Left cardiac atrium (tissue), 4 donors: Measurements from ENCODE around the gene SLC24A2. TPM values are rescaled to one million over a fixed set of nuclear protein-coding genes. Genes with fewer than 3 reads are reported as not detected.
"Not testable (repeated sequence)": the region's sequence is repeated elsewhere in the genome, so short reads cannot be mapped to it uniquely, and the experiment has no call there.

Experiments used
- ATAC-seq, 2 donors: fragments of 200-7000 bp; cut with Tn5 transposase; one replicate each; pipeline ENCODE4 v1.9.1; 2020; ENCODE audit warnings: mild to moderate bottlenecking in 2 of 2, moderate library complexity in 2 of 2
- DNase-seq: peaks from one replicate; pipeline ENCODE4 v3.0.0-alpha.2; 2020
- intact Hi-C, 2 donors: fragments of 100-400 bp; cut with DNase I; formaldehyde crosslinking; loops; one replicate each; pipeline versions ENCODE4 v1.14.1 to v1.15.1; 2022 to 2023
- long read RNA-seq: library from polyadenylated mRNA; unstranded; transcript quantifications from one replicate; pipeline ENCODE4 v2.0.0, GENCODE V29; 2021
- total RNA-seq, 2 donors: library from RNA; stranded (reverse); fragmentation: NEBNext Ultra II Directional; extraction: Animal tissue kit (Norgen Biotek cat#: 25700); gene quantifications; one replicate each; pipeline ENCODE4 v1.2.1, GENCODE V29; 2021
- donor health status: DM: no; HTN: yes; CAD: no.
- donor health status: DM: no; HTN: yes; CAD: no; lungs with severe emphysema.
- donor health status: DM: yes; HTN: yes; CAD: no.
- donor health status: Dilated cardiomyopathy.

Gene SLC24A2
- total RNA-seq, result not detected
- long read RNA-seq, result 0 reads

- DNase-seq, result no peak
- peak in 1 of 2 donors; percentile 65 for ATAC-seq
- intact Hi-C loops, result no loop called here
These were observed at the start of gene SLC24A2 for GRCh38 chr9:19788614-19789271. Gene SLC24A2 (minus strand): TSS chr9:19789037.

DNA sequence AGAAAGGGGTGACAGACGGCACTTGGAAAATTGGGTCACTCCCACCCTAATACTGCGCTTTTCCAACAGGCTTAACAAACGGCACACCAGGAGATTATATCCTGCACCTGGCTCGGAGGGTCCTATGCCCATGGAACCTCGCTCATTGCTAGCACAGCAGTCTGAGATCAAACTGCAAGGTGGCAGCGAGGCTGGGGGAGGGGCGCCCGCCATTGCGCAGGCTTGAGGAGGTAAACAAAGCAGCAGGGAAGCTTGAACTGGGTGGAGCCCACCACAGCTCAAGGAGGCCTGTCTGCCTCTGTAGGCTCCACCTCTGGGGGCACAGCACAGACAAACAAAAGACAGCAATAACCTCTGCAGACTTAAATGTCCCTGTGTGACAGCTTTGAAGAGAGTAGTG is 44.5 kb upstream of the SLC24A2 start:
- ATAC-seq, intact Hi-C loops, DNase-seq: not testable (repeated sequence)

DNA sequence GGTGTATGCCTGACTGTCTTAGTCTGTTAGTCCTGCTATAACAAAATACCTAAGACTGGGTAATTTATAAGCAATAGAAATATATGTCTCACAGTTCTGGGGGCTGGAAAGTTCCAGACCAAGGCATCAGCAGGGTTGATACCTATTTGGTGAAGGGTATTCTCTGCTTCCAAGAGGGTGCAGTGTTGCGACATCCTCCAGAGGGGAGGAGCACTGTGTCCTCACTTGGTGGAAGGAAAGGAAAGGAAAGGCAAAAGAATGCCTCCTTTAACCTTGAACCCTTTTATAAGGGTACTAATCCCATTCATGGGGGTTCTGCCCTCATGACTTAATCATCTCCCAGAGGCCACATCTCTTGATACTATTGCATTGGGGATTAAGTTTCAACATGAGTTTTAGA is 42.0 kb upstream of the SLC24A2 start:
- intact Hi-C loops, result no loop called here
- no peak for DNase-seq
- no peak for ATAC-seq

DNA sequence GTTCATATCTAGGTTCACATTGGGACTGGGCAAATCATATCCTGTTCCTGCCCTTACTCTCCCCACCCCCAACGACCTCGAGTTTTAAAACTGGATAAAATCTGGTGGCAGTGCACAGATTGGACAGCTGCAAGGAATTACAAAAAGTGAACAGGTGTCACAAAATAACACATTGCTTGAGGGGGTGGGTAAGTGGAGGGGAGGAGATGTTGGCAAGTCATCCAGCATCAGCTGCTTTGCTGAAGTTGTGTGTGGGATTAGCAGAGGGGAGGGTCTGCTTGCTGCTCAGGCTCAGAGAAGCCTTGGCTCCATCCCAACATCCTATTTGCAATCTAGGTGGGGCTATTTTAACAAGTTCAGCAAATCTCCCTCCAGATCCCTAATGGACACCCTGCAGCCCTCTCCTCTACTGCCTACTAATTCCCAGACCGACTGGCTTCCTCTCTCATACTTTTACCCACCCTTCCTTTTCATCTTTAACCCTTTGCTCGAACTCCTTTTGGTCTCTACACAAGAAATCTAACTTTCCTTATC is 39.8 kb upstream of the SLC24A2 start:
- DNase-seq (no peak), ATAC-seq (no peak)
- intact Hi-C loops, result no loop called here

DNA sequence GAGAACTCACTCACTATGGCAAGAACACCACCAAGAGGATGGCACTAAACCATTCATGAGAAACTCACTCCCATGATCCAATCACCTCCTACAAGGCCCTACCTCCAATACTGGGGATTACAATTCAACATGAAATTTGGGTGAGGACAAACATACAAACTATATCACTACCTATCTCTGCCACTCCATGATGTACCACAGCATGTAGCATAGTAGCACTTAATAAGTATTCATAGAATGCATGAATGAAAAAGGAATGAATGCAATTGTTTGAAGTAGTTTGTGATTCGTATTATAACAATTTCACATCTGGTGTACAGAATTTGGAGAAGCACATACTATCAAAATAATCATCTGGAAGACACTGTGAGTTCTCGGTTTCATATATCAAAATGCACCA is 27.9 kb upstream of the SLC24A2 start:
- ATAC-seq (no peak), DNase-seq (no peak)
- intact Hi-C loops, result no loop called here

DNA sequence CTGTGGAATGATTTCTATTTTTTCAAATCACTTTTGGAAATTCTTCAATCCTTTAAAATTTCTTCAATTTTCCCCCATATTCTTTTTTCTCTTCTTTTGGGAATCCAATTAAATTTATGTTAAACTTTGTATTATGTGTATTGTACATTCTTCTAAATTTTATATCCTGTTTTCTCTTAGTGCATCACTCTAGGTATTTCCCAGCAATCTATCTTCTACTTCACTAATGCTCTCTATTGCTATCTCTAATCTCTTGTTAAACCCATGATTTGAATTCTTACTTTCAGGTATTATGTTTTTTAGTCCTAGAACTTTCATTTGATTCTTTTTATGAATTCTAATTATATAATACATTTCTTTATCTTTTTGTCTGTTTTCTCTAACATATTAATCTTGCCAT is 23.4 kb upstream of the SLC24A2 start:
- DNase-seq, result no peak
- ATAC-seq, result no peak
- intact Hi-C loops, result no loop called here

DNA sequence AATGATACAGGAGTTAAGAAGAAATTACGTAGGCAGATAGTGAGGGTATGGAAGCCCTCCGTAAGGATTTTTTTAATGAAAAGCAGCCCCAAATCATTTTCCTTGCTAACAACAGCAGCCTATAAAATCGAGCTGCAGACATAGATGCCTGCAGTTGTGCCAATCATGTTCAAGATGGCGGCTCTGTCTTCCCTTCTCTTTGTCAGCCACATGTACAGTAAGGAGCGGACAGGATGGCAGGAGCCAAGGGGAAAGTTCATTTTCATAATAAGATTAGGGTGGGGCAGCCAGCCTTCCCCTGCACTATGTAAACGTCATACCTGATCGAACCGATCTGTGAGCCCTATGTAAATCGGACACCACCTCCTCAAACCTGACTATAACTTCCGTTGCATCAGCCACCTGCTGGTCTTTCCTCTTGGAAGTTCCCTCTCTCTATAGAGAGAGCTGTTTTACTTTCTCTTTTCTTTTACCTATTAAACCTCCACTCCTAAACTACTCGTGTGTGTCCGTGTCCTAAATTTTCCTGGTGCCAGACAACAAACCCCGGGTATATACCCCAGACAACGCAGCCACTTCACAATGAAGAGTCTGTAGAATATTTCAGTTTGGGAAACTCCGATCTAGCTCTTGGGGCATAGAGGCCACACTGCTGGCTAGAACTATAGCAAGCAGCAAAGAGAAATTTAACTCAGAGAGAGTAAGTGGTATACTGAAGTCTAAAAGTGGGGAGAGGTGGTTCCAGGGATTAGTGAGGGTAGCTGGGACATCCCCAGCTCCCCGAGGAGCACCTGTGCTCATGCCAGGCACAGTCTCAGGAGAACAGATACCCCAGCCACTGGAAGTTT is 20.8 kb upstream of the SLC24A2 start:
- intact Hi-C loops, result no loop called here
- DNase-seq (no peak), ATAC-seq (no peak)

DNA sequence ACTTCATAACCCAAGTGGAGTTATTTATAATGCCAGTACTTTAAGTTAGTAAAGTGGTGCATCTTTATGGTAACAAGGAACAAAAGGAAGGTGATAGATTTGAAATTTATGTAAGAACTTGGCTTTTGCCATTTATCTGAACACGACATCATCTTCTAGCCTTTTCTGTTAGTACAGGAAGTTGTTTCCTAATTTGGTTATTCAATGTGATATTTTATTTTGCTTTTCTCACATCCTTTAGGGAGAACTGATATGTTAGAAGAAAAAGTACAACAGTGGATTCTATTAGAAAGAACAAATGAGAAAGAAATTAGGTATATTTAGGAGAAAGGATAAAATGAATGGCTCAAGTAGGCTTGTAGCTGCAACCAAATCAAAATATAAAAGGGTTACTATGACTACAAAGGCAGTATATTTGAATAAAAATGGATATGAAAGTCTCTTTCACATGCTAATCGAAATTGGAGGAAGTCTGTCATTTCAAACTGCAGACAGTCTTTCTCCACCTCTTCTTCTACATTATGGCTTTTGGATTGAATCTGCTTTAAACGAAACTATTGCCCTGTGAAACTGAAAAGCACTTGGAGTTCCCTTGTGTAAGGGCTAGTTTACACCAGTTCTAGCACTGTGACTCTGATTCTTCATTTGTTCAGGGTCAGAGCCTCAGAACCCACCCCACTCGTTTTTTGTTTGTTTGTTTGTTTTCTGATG is 18.5 kb upstream of the SLC24A2 start:
- ATAC-seq (no peak), DNase-seq (no peak)
- intact Hi-C loops, result no loop called here

DNA sequence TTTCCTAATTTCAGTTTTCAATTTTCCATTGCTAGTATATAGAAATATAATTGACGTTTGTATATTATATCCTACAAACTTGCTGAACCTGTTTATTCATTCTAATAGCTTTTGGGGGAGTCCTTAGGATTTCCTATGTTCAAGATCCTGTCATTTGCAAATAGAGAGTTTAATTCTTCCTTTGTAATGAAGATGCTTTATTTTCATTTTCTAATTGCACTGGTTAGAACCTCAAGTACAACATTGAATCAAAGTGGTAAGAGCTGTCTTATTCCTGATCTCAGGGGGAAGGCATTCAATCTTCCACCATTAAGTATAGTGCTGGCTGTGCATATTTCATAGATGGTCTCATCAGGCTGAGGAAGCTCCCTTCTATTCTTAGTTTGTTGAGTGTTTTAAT is 15.6 kb upstream of the SLC24A2 start:
- intact Hi-C loops, result no loop called here
- no peak for DNase-seq
- ATAC-seq, result no peak

DNA sequence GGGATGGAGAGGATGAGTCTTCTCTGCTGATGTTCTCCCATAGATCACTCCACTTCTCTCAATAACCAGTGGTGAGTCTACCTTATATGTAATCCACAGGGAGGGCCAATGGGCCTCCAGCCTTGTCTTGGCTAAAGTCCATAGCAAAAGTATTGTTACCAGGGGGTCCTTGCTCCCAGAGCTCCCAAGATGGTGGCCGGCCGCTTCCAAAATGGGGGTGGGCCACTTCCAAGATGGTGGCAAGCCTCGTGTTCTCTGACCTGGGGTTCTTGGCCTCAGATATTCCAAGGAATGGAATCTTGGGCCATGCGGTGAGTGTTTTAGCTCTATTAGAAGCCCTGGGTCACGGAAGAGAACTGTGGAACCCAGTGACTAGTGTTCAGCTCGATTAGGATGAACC is 12.0 kb upstream of the SLC24A2 start:
- intact Hi-C loops, result no loop called here
- no peak for DNase-seq
- no peak for ATAC-seq

GRCh38 chr9:19799784-19800183 is 10.9 kb upstream of the SLC24A2 start:
- intact Hi-C loops, result no loop called here
- DNase-seq (no peak), ATAC-seq (no peak)

- ATAC-seq (no peak), DNase-seq (no peak)
- intact Hi-C loops, result no loop called here
These were observed 685 bp downstream of the SLC24A2 start for GRCh38 chr9:19788152-19788551.

- no peak for DNase-seq
- no peak for ATAC-seq
- intact Hi-C loops, result no loop called here
These were observed 1.2 kb downstream of the SLC24A2 start for GRCh38 chr9:19787672-19788071.

- DNase-seq (no peak), ATAC-seq (no peak)
- intact Hi-C loops, result no loop called here
These were observed 3.6 kb downstream of the SLC24A2 start for GRCh38 chr9:19785230-19785629.

DNA sequence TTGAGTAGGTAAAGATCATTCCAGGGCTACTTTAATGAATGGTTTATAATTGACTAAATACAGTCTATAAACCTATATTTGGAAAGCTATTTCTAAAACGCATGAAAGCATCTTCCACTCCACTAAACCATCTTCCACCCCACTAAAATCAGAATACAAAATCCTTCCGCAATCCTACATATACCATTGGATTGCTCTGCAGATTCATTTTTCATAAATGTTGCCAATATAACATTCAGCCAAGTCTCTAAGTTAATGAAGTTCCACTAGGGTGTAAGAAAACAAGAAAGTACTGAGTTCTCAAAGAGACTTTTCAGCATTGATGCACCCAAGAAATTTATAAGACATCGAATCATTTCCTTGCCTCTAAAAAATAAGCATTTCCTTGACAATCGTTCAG is 4.7 kb downstream of the SLC24A2 start:
- ATAC-seq (no peak), DNase-seq (no peak)
- intact Hi-C loops, result no loop called here

DNA sequence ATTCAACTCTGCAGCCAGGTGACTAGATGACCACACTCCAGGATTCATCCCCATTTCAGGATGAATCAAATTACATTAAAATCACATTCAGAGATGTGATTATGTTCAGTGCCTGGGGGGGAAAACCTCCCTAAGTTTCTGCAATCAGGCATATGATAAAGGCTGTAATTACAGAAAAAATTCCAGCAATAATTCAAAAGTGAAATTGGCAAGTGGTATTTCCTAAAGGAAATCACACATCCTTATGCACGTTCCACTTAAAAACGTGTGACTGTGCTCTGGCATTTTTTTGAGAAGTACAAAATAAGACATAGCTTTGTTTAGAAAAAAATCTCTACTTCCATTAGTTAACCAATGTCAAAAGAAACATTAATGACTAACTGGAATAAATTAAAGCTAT is 5.3 kb downstream of the SLC24A2 start:
- ATAC-seq (no peak), DNase-seq (no peak)
- intact Hi-C loops, result no loop called here

DNA sequence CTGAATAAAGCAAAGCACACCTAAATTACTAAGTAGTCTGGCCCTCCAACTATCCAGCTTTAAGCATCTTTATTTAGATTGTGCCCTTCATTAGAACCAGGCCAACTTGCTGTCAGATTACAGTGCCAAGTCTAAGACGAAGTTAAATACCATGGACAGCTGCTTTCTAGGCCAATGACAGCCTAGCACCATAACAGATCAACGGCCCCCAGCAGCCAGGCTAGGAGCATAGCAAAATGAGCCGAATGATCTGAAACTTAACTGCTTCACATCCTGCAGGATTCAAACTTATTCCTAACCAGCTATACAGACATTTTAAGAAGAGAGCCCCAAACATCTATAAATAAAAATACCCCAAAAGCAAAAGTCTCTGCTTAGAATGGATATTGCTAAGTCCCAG is 6.8 kb downstream of the SLC24A2 start:
- ATAC-seq (no peak), DNase-seq (no peak)
- intact Hi-C loops, result no loop called here

DNA sequence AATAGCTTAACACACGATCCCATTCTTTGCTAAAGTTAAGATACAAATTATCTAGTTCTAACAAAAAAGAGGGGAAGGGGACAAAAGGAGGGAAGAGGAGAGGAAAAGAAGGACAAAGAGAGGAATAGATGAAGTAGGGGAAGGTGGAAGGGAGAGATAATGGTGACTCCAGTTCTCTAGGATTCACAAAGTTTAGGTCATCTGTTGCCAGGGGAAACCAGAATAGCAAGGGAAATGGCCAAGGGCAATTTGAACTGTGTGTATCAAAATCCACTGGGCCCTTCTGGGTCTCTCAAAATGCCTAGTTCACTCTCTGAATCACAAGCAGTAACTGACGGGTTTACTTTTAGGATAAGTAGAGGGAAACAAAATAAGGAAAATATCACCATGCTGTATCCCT is 7.6 kb downstream of the SLC24A2 start:
- no peak for ATAC-seq
- intact Hi-C loops, result no loop called here

GRCh38 chr9:19771446-19771845 is 17.4 kb downstream of the SLC24A2 start:
- no peak for ATAC-seq
- intact Hi-C loops, result no loop called here
- DNase-seq, result no peak

More for the DNA sequence above, 7.6 kb downstream of the SLC24A2 start:
- DNase-seq, result no peak

GRCh38 chr9:19770973-19771372 is 17.9 kb downstream of the SLC24A2 start:
- DNase-seq, result no peak
- no peak for ATAC-seq
- intact Hi-C loops, result no loop called here
